ENCODE data around the gene CCR6. TPM values are rescaled to one million over a fixed set of nuclear protein-coding genes. Genes with fewer than 3 reads are reported as not detected.

CCR6 gene
- polyA plus RNA-seq, 1 experiment: not detected

DNA sequence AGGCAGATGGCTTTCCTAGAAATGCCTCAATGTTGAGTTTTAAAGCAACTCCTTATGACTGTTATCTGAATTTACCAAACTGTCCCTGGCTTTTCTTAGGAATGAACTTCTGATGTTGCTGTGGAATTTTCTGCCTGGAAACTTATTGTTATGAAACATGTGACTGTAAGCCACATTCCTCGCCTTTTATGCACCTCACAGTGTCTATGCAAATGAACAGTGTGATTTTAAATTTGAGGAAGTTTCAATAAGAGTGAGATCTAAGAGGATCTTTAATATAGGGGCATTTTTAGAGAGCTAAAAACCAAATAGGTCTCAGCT, 2.4 kb upstream of the CCR6 start:
- Histone ChIP-seq H3K4me3 (ENCODE audit: low read depth, low read length) (no peak overlapping the region), H3K27me3 (ENCODE audit: control insufficient read depth, insufficient read depth, low read length) (no peaks in the 10 kb centered on the region), H3K36me3 (ENCODE audit: control insufficient read depth, insufficient read depth, low read length) (no peaks in the 10 kb centered on the region)
- CTCF ChIA-PET: no interaction called here
- POLR2A ChIA-PET: no interaction called here
- TF ChIP-seq, protein P1, sequence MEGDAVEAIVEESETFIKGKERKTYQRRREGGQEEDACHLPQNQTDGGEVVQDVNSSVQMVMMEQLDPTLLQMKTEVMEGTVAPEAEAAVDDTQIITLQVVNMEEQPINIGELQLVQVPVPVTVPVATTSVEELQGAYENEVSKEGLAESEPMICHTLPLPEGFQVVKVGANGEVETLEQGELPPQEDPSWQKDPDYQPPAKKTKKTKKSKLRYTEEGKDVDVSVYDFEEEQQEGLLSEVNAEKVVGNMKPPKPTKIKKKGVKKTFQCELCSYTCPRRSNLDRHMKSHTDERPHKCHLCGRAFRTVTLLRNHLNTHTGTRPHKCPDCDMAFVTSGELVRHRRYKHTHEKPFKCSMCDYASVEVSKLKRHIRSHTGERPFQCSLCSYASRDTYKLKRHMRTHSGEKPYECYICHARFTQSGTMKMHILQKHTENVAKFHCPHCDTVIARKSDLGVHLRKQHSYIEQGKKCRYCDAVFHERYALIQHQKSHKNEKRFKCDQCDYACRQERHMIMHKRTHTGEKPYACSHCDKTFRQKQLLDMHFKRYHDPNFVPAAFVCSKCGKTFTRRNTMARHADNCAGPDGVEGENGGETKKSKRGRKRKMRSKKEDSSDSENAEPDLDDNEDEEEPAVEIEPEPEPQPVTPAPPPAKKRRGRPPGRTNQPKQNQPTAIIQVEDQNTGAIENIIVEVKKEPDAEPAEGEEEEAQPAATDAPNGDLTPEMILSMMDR (IDR thresholded peaks at IDR 0.05; ENCODE audit: insufficient read depth, low read depth, low read length): no peak
- DNase-seq (ENCODE audit: low read depth): no peak

DNA sequence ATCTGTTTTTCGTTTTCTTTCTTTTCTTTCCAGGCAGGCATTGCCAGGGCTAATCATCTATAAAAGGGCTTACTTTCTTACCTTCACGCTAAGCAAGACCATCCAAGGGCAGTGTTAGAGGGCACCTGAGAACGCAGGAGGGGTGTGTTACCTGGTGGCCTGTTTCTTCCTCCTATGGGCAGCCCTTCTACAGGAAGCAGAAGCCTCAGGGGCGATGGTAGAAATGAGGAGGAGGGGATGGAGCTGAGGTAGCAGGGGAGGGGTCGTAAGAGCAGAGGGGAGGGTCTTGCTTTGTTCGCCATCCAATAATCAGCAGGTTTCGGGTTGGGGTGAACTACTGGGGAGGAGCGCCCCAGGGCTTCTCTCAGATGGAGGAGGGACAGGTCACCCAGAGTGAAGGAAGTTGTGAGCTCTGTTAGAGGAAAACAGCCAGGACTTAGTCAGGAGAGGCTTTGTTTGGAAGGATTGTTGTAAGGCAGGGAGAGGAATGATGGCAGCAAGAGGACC, 1.5 kb upstream of the CCR6 start:
- no peak for DNase-seq (ENCODE audit: low read depth)
- Histone ChIP-seq H3K27me3 (ENCODE audit: control insufficient read depth, insufficient read depth, low read length) (no peaks in the 10 kb centered on the region), H3K36me3 (ENCODE audit: control insufficient read depth, insufficient read depth, low read length) (no peaks in the 10 kb centered on the region), H3K4me3 (ENCODE audit: low read depth, low read length) (no peak overlapping the region)
- CTCF ChIA-PET: no interaction called here
- POLR2A ChIA-PET: no interaction called here
- TF ChIP-seq, protein P1 (IDR thresholded peaks at IDR 0.05; ENCODE audit: insufficient read depth, low read depth, low read length): no peak

DNA sequence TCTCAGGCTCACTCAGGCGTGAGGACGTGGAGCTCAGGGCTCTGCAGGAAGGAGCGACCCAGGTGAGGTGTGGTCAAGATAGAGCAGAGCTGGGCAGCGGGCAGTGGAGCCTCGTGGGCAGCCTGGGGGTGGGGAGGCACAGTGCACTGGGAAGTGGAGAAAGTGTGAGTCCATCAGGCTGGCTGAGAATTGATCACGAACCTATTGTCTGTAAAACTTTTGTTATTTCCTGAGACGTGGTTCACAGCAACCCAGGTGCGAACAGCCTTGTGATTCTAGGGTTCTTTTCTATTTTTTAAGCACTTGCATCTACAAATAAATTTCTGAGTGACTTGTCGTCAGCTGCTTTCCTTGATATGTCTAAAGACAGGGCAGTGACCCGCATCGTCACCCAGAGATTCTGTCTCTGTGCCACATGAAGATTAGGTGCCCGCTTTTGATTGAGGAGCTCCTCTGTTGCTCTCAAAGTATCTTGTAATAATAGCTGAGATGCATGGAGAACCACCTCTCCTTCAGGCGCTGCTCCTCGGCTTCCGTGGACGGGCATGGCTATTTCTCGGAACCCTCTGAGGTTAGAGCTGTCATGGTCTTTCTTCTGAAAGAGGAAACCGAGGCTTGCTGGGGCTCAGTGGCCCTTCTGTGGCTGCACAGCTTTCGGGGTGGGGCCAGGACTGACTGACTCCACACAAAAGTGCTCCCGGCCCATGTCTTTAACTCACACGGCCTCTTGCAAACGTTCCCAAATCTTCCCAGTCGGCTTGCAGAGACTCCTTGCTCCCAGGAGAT, 662 bp upstream of the CCR6 start:
- DNase-seq (ENCODE audit: low read depth): no peak
- no peaks in the 10 kb centered on the region for H3K36me3 ChIP-seq (ENCODE audit: control insufficient read depth, insufficient read depth, low read length)
- ChIA-PET POLR2A (no interaction called here), CTCF (no interaction called here)
- TF ChIP-seq, protein P1 (IDR thresholded peaks at IDR 0.05; ENCODE audit: insufficient read depth, low read depth, low read length): no peak
- H3K27me3 ChIP-seq (ENCODE audit: control insufficient read depth, insufficient read depth, low read length): no peaks in the 10 kb centered on the region
- no peak overlapping the region for H3K4me3 ChIP-seq (ENCODE audit: low read depth, low read length)

DNA sequence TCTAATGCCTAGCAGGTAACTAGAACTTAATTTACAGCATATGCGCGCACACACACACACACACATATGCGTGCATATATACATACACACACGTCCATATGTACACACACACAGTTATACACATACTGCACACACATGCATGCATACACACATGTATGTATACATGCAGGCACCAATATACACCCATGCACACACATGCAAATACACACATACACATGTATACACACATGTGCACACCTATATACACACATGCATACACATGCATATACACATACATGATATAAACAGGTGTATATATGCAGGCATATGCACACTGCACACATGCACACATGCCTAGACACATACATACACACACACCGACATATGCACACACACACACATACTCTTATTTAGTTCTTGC, 1.9 kb downstream of the CCR6 start:
- ChIA-PET CTCF (no interaction called here), POLR2A (no interaction called here)
- H3K36me3 ChIP-seq (ENCODE audit: control insufficient read depth, insufficient read depth, low read length): no peaks in the 10 kb centered on the region
- no peaks in the 10 kb centered on the region for H3K27me3 ChIP-seq (ENCODE audit: control insufficient read depth, insufficient read depth, low read length)
- H3K4me3 ChIP-seq (ENCODE audit: low read depth, low read length): no peak overlapping the region
- TF ChIP-seq, protein P1 (IDR thresholded peaks at IDR 0.05; ENCODE audit: insufficient read depth, low read depth, low read length): no peak
- DNase-seq (ENCODE audit: low read depth): no peak

DNA sequence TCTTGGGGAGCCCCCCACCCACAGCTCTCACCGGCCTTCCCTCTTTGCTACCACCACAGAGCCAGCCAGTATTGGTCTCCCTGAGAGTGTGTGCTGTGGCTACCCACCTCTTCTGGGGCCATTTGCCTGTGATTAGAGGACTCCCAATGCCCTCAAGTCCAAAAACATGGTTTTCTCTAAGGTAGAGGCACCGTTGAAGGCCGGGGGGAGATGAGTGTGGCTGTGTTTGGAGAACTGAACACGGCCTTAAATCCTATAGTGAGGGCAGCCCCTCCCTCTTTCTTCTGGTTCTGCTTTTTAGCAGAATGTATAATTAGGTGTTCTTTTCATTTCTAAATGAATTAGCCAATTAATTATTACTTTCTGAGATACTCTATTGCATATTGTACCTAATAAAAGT, 2.5 kb downstream of the CCR6 start:
- ChIA-PET CTCF (no interaction called here), POLR2A (no interaction called here)
- Histone ChIP-seq H3K4me3 (ENCODE audit: low read depth, low read length) (no peak overlapping the region), H3K27me3 (ENCODE audit: control insufficient read depth, insufficient read depth, low read length) (no peaks in the 10 kb centered on the region), H3K36me3 (ENCODE audit: control insufficient read depth, insufficient read depth, low read length) (no peaks in the 10 kb centered on the region)
- DNase-seq (ENCODE audit: low read depth): no peak
- TF ChIP-seq, protein P1 (IDR thresholded peaks at IDR 0.05; ENCODE audit: insufficient read depth, low read depth, low read length): no peak

Measured in BJ (cell line).